Activated naive CD4-positive, alpha-beta T cell treated with Interleukin-2 at 50 U/mL for 16 hours (primary cell): ENCODE results near the gene VKORC1L1.
"Not testable (repeated sequence)": the region's sequence is repeated elsewhere in the genome, so short reads cannot be mapped to it uniquely, and the experiment has no call there.

Experiments used
- DNase-seq: peaks from one replicate; pipeline ENCODE4 v3.0.0-alpha.2; 2020

Gene VKORC1L1

GRCh38 chr7:65979583-65980477, 107.0 kb downstream of the VKORC1L1 start:
- no peak for DNase-seq

GRCh38 chr7:65980478-65981250, 107.8 kb downstream of the VKORC1L1 start:
- DNase-seq = peak; percentile 39

GRCh38 chr7:65981965-65982792, 109.3 kb downstream of the VKORC1L1 start, which contains the start of gene GUSB:
GUSB (minus strand) TSS chr7:65982213; CDS start chr7:65982183, 30 bp downstream.
- peak; percentile 91 for DNase-seq

GRCh38 chr7:65983965-65984658, 111.2 kb downstream of the VKORC1L1 start:
- DNase-seq = no peak

GRCh38 chr7:65988084-65988483, 115.2 kb downstream of the VKORC1L1 start:
- no peak for DNase-seq

- not testable (repeated sequence) for DNase-seq
Observed at GRCh38 chr7:65988503-65988902, 115.6 kb downstream of the VKORC1L1 start.

GRCh38 chr7:65989694-65990080, 116.8 kb downstream of the VKORC1L1 start:
- DNase-seq = no peak

GRCh38 chr7:65991829-65992228, 119.0 kb downstream of the VKORC1L1 start:
- DNase-seq = not testable (repeated sequence)

GRCh38 chr7:65992526-65992925, 119.7 kb downstream of the VKORC1L1 start:
- no peak for DNase-seq

GRCh38 chr7:65994984-65995383, 122.1 kb downstream of the VKORC1L1 start:
- not testable (repeated sequence) for DNase-seq

GRCh38 chr7:66000823-66001417, 128.0 kb downstream of the VKORC1L1 start:
- not testable (repeated sequence) for DNase-seq

- DNase-seq = not testable (repeated sequence)
Observed at GRCh38 chr7:66005115-66005671, 132.3 kb downstream of the VKORC1L1 start.

GRCh38 chr7:66007232-66007631, 134.4 kb downstream of the VKORC1L1 start:
- no peak for DNase-seq
